ENCODE data around the gene AMFR.

Gene AMFR

GRCh38 chr16:56343661-56344517 lies 81.5 kb downstream of the AMFR start:
- Mint-ChIP-seq H3K9me3 (no peaks in the 10 kb centered on the region), H3K4me1 (no peaks in the 10 kb centered on the region), H3K27ac (no peak overlapping the region), H3K4me3 (no peak overlapping the region), H3K36me3 (no peaks in the 10 kb centered on the region), H3K27me3 (no peaks in the 10 kb centered on the region)
- no peak for ATAC-seq

DNA sequence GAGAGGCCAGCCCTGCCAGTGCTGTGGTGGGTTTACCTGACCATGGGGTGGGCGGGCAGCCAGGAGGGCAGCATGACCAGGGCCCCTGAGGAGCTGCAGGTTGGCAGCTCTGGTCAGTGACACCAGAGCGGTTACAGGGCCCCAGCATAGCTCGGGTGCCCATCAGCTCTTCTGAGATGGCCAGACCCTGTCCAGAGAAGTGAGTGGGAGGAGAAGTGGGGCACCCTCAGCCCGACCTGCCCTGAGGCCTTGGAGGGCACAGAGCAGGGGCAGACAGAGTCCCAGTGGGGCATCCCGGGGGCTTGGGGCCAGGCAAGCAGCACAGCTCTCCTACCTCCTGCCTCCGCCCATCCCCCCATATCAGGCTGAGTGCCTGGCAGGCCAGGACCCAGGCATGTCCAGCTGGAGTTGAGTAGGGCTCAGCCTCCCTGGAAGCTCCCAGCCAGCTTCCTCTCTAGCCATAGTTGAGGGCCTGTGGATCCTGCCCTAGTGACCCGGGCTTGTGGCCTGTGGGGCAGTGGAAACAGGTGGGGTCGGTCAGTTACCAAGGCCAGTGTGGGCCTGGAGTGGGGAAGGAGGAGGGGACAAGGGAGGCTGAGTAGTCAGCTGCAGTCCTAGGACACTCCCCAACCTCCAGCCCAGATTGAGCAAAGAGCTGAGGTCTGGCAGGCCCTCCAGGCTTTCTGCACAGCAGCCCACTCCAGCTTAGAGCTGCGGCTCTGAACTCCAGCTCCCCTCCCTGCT lies 83.5 kb downstream of the AMFR start:
- H3K4me3 Mint-ChIP-seq, result no peak overlapping the region
- H3K9me3 Mint-ChIP-seq, result no peaks in the 10 kb centered on the region
- H3K36me3 Mint-ChIP-seq, result no peaks in the 10 kb centered on the region
- ATAC-seq, result no peak
- H3K27ac Mint-ChIP-seq, result no peak overlapping the region
- no peaks in the 10 kb centered on the region for H3K27me3 Mint-ChIP-seq
- H3K4me1 Mint-ChIP-seq, result peaks cover 7% of the 10 kb centered on the region

DNA sequence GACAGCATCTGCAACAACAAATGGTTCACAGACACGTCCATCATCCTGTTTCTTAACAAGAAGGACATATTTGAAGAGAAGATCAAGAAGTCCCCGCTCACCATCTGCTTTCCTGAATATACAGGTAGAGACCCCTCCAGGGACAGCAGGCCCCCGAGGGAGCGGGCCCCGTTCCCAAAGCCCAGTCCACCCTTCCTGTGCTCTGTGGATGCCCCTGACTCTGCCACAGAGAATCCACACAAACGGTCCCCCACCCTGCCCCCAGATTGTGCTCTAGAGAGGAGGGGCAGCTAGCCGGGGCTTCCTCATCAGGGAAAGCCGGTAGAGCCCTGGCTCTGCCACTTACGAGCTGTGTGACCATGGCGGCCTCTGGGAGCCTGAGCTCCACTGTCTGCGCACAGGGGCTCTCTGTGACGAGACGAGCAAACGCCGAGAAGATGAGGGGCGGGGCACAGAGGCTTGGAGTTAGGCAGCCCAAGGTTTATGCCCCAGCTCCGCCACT lies 84.4 kb downstream of the AMFR start:
- Mint-ChIP-seq H3K4me3 (no peak overlapping the region), H3K36me3 (no peaks in the 10 kb centered on the region), H3K4me1 (peaks cover 7% of the 10 kb centered on the region), H3K9me3 (no peaks in the 10 kb centered on the region), H3K27ac (no peak overlapping the region), H3K27me3 (no peaks in the 10 kb centered on the region)
- no peak for ATAC-seq

- ATAC-seq, result no peak
- Mint-ChIP-seq H3K4me1 (peaks cover 7% of the 10 kb centered on the region), H3K9me3 (no peaks in the 10 kb centered on the region), H3K4me3 (no peak overlapping the region), H3K36me3 (no peaks in the 10 kb centered on the region), H3K27ac (no peak overlapping the region), H3K27me3 (no peaks in the 10 kb centered on the region)
Measured at GRCh38 chr16:56340416-56340815, 84.9 kb downstream of the AMFR start.

DNA sequence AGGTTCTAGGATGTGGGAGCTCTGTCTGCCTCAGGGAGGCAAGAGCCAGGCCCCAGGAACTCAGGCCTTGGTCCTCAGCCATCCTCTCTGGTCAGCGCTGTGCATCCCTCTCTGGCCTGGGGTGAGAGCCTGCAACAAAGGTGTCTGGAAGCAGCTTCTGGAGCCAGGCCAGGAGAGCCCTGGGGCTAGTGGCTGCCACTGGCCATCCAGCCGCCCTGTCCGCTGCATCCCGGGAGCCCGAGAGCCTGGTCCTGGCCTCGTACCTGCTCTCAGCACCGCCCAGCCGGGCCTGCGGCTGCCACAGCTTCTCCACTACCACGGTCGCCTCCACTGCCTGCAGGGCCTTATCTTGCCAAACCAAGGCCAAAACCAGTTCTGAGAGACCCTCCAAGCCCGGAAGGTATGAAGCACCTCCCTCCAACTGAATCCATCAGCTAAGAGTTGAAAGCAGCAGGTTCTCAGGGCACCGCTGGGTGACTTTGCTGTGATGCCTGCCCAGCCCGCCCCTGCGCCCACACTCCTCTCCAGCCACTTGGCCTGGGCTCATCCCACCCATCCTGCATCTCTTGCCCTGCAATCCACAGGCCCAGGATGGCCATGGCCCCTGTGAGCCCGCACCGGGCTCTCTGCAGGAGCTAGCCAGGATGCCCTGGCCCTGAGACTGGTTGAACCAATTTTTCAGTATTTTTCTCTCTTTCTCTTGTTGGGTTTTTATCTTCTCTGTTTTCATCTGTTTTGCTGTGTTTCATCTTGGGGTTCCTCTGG lies 85.7 kb downstream of the AMFR start:
- ATAC-seq, result no peak
- Mint-ChIP-seq H3K27ac (no peak overlapping the region), H3K4me3 (no peak overlapping the region), H3K9me3 (no peaks in the 10 kb centered on the region), H3K36me3 (no peaks in the 10 kb centered on the region), H3K27me3 (no peaks in the 10 kb centered on the region), H3K4me1 (peaks cover 7% of the 10 kb centered on the region)

DNA sequence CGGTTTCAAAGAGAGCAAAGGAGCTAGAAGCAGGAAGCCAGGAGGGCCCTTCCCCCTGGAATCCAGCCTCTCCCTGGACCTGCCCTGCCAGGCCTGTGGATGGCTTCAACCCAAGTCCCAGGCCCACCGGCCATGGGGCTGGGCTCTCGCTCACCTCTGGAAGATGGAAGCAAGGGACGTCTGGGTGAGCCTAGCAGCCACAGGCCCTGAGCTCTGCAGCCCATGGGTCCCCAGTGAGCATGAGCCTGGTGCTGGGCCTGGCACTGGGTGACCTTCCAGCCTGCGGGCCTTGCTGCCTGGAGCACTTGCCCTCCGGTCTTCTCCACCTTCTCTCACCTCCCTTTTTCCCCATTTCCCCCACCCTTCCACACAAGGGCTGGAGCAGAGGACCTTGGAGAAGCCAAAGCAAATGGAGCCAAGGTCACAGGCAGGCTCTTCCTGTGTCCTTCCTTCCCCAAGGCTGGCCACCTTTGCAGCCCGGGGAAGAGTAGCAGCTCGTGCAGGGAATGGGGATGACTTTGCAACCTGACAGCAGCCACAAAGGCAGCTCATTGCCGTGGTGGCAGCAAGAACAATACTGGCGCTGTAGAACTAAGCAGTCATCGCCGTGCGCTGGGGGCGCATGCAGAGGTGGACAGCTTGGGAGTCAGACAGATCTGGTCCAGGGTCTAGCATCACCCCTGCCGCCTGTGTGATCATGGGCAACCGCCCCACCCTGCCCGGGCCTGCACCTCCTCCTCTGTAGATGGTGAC lies 86.6 kb downstream of the AMFR start:
- Mint-ChIP-seq H3K4me3 (no peak overlapping the region), H3K27me3 (no peaks in the 10 kb centered on the region), H3K36me3 (no peaks in the 10 kb centered on the region), H3K9me3 (no peaks in the 10 kb centered on the region), H3K4me1 (peaks cover 7% of the 10 kb centered on the region), H3K27ac (no peak overlapping the region)
- no peak for ATAC-seq

- H3K9me3 Mint-ChIP-seq, result no peaks in the 10 kb centered on the region
- no peaks in the 10 kb centered on the region for H3K27me3 Mint-ChIP-seq
- no peaks in the 10 kb centered on the region for H3K36me3 Mint-ChIP-seq
- no peak overlapping the region for H3K4me3 Mint-ChIP-seq
- no peak for ATAC-seq
- no peak overlapping the region for H3K27ac Mint-ChIP-seq
- H3K4me1 Mint-ChIP-seq, result peaks cover 7% of the 10 kb centered on the region
Measured at GRCh38 chr16:56337858-56338325, 87.5 kb downstream of the AMFR start.

DNA sequence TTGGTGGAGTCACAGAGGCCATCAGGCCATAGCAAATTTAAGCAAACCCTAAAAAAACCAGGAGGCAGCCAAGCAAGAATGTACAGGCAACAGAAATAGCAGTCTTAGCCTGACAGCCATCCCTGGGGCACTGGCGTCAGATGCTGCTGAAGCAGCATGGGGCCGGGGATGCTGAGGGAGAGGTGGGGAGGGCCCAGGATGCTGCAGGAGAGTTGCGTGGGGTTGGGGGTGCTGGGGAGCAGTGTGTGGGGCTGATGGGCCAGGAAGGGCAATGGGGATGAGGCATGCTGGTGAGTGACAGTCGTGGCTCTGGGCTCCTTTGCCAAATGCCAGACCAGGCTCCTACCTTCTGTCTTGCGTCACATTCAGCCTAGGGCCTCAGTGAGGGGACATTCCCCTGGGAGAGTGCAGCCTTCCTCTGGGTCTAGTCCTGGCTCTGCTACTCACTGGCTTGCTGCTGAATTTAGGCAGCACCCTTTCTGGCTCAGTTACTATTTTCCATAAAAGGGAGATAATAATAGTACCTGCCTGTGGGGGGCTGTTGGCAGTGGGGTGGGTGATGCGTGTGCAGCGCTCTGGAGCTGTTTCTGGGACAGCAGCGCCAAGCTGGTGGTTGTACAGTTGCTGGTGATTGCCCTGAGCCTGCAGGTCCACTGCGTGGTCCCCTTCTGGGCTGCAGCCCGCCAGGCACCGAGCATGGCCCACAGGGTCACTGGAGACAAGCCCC lies 88.1 kb downstream of the AMFR start:
- Mint-ChIP-seq H3K27ac (no peak overlapping the region), H3K4me1 (peaks cover 7% of the 10 kb centered on the region), H3K9me3 (no peaks in the 10 kb centered on the region), H3K27me3 (no peaks in the 10 kb centered on the region), H3K36me3 (no peaks in the 10 kb centered on the region), H3K4me3 (no peak overlapping the region)
- ATAC-seq, result no peak

GRCh38 chr16:56336711-56337110 lies 88.6 kb downstream of the AMFR start:
- ATAC-seq, result no peak
- Mint-ChIP-seq H3K9me3 (no peaks in the 10 kb centered on the region), H3K36me3 (no peaks in the 10 kb centered on the region), H3K27ac (no peak overlapping the region), H3K27me3 (no peaks in the 10 kb centered on the region), H3K4me3 (no peak overlapping the region), H3K4me1 (peaks cover 7% of the 10 kb centered on the region)

GRCh38 chr16:56336071-56336688 lies 89.2 kb downstream of the AMFR start:
- Mint-ChIP-seq H3K36me3 (no peaks in the 10 kb centered on the region), H3K4me3 (no peak overlapping the region), H3K9me3 (no peaks in the 10 kb centered on the region), H3K27ac (no peak overlapping the region), H3K27me3 (no peaks in the 10 kb centered on the region), H3K4me1 (peaks cover 7% of the 10 kb centered on the region)
- no peak for ATAC-seq

DNA sequence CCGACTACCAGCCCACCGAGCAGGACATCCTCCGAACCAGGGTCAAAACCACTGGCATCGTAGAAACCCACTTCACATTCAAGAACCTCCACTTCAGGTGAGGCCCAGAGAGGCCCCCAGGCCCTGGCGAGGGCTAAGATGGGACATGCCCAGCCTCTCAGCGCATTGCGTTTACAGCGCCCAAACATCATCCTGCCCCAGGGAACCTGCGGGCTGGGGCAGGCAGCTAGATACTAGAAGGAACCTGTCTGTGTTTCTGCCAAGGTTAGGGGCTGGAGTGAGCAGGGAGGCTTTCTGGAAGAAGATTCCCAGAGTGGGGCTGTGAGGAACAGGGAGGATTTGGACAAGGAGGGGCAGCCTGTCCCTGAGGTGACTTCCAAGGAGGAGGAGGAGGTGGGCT lies 90.6 kb downstream of the AMFR start:
- Mint-ChIP-seq H3K4me1 (peaks cover 7% of the 10 kb centered on the region), H3K9me3 (no peaks in the 10 kb centered on the region)

GRCh38 chr16:56332464-56333079 lies 92.8 kb downstream of the AMFR start:
- no peak for ATAC-seq
- Mint-ChIP-seq H3K4me1 (peaks cover 2% of the 10 kb centered on the region), H3K27me3 (no peaks in the 10 kb centered on the region), H3K36me3 (no peaks in the 10 kb centered on the region), H3K4me3 (no peak overlapping the region), H3K9me3 (no peaks in the 10 kb centered on the region), H3K27ac (no peak overlapping the region)

More for the DNA sequence above, 90.6 kb downstream of the AMFR start:
- H3K27me3 Mint-ChIP-seq, result no peaks in the 10 kb centered on the region
- H3K4me3 Mint-ChIP-seq, result no peak overlapping the region
- H3K36me3 Mint-ChIP-seq, result no peaks in the 10 kb centered on the region
- ATAC-seq, result no peak
- no peak overlapping the region for H3K27ac Mint-ChIP-seq

GRCh38 chr16:56331915-56332314 lies 93.4 kb downstream of the AMFR start:
- Mint-ChIP-seq H3K27me3 (no peaks in the 10 kb centered on the region), H3K4me1 (no peaks in the 10 kb centered on the region), H3K36me3 (no peaks in the 10 kb centered on the region), H3K4me3 (no peak overlapping the region), H3K27ac (no peak overlapping the region), H3K9me3 (no peaks in the 10 kb centered on the region)
- no peak for ATAC-seq
